Breast epithelium (tissue), 3 donors: ENCODE data around the gene NEURL3.

Experiments used
- POLR2AphosphoS5 ChIP-seq, 3 donors: sonication (generic); formaldehyde crosslinking; IDR thresholded peaks; one replicate each; pipeline ENCODE4 v1.6.1; 2017; ENCODE audit warnings: antibody characterized with exemption in 3 of 3
- TF ChIP-seq, protein P1 (sequence below), 3 donors: fragments of 450-650 bp; IDR thresholded peaks; one replicate each; pipeline ENCODE4 v1.5.1; 2016 to 2017; ENCODE audit warnings: antibody characterized with exemption in 3 of 3, mild to moderate bottlenecking in 3 of 3, moderate library complexity in 3 of 3

GRCh38 chr2:96511851-96512250 is 6.7 kb upstream of the NEURL3 start:
- no peak for TF ChIP-seq POLR2AphosphoS5 (IDR thresholded peaks at IDR 0.05)
- TF ChIP-seq, protein P1, sequence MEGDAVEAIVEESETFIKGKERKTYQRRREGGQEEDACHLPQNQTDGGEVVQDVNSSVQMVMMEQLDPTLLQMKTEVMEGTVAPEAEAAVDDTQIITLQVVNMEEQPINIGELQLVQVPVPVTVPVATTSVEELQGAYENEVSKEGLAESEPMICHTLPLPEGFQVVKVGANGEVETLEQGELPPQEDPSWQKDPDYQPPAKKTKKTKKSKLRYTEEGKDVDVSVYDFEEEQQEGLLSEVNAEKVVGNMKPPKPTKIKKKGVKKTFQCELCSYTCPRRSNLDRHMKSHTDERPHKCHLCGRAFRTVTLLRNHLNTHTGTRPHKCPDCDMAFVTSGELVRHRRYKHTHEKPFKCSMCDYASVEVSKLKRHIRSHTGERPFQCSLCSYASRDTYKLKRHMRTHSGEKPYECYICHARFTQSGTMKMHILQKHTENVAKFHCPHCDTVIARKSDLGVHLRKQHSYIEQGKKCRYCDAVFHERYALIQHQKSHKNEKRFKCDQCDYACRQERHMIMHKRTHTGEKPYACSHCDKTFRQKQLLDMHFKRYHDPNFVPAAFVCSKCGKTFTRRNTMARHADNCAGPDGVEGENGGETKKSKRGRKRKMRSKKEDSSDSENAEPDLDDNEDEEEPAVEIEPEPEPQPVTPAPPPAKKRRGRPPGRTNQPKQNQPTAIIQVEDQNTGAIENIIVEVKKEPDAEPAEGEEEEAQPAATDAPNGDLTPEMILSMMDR (IDR thresholded peaks at IDR 0.05) = no peak
